HG03378 (cell line): Measurements from ENCODE around the gene ATXN1.
A peak's percentile ranks its signal among the peaks of the same experiment; 100 is the strongest.

Experiments used
- ATAC-seq: cut with Tn5 transposase; IDR thresholded peaks from one replicate; pipeline ENCODE4 v1.9.1; 2021; ENCODE audit warnings: mild to moderate bottlenecking, moderate library complexity; ENCODE audit not compliant: unreplicated experiment

ATXN1 gene

DNA sequence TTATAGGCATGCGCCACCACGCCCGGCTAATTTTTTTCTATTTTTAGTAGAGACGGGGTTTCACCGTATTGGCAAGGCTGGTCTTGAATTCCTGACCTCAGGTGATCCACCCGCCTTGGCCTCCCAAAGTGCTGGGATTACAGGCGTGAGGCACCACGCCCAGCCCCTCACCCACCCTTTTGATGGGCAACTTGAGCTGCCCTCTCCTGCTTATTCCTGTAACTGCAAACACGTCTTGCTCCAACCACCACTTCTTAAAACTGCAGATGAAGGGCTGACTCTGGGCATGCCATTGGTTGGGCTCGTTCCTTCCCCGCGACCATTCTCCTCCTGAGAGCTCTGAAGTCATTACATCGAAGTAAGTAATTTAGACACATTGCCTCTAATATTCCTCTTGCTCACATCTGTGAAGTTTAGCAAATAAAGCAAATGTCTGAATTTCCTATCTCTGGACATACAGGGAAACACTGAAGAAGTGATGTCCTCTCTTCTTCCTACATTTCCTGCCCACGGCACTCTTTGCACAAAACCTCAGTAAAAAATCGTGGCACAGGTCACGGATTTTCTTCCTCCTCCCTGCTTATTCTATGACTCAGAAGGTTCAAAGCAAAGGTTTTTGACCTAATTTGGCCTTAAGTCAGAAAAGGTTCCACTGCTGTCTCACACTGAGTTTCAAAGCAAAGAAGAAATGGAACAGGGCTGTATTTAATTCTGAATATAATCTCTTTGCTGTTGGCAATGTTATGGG lies 405.4 kb downstream of the ATXN1 start:
- no peak for ATAC-seq

GRCh38 chr6:16355238-16355637 lies 406.0 kb downstream of the ATXN1 start:
- no peak for ATAC-seq

DNA sequence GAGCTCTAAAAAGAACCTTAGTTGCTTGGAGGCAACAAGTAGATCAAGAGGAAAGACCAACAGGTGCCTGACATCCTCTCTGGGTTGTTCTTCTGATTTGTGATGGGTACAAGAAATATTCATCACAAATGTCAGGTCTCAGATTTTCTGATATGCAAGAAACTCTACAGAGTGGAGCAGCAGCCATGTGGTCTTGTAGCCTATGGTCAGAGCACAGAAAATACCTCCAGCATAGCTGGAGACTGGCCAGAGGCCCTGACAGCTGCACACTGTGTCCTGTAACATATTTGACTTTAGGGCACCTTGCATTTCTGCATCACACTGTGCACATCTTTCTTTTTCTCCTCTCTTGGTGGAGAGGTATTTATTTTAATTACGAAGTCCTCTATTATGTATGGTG lies 406.6 kb downstream of the ATXN1 start:
- no peak for ATAC-seq

DNA sequence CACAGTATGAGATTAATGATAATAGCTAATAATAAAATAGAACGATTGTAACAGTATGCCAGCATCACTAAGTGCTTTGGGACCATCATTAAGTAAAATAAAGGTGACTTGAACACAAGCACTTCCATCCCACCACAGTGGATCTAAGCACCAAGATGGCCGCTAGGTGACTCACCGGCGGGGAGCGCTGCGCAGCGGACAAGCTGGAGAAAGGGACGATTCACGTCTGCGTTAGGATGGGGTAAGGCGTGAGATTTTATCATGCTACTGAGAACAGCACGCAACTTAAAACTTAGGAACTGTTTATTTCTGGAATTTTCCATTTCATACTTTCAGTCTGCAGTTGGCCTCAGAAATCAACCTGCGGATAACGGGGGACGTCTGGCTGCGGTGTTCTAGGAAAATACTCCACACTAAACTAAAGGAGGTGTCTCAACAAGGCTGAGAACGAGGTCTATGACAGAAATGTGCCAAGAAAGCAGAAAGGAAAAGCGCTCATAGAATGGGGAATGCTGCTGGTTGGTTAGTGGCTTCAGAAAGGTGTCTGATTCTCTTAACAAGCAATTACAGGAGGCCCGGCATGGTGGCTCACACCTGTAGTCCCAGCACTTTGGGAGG lies 408.3 kb downstream of the ATXN1 start:
- ATAC-seq = no peak

DNA sequence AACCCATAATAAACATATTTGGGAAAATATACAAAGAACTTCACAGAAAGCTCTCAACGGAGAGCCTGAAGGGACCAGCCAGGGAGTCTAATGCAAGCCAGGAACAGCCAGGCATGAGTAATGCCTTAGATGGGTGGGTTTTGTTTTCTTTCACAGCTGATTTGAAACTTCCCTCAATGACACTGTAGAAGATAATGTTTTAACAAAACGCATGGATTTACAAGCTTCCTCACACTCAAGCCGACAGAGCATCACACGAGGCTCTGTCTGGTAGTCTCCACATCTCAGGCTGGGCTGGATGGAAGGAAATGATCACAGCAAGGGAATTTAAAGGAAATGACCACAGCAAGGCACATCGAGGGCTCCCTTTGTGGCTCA lies 409.0 kb downstream of the ATXN1 start:
- ATAC-seq = no peak

DNA sequence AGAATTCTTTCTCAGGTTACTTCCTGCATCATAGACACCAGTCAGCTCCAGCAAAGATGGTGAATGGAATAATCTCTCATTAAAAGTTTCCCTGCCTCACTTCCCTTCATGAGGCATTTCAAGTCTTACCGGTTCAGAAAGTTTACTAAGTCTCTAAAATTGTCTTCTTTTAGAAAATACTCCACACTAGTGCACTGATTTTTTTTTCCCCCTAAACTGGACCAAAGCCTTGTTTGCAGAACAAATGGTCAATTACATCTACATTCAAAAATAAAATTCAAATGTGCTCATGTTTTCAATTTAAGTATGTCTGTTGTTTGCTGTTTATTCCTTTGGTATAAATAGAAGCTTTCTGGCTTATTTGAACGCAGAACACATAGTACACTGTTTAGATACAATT lies 411.7 kb downstream of the ATXN1 start:
- ATAC-seq = no peak

DNA sequence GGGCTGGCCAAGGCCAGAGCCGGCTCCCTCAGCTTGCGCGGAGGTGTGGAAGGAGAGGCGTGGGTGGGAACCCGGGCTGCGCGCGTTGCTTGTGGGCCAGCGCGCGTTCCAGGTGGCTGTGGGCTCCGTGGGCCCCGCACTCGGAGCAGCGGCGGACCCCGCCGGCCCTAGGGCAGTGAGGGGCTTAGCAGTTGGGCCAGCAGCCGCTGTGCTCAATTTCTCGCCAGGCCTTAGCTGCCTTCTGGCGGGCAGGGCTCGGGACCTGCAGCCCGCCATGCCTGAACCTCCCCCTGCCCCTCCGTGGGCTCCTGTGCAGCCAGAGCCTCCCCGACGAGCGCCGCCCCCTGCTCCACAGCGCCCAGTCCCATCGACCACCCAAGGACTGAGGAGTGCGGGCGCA lies 414.4 kb downstream of the ATXN1 start:
- no peak for ATAC-seq

DNA sequence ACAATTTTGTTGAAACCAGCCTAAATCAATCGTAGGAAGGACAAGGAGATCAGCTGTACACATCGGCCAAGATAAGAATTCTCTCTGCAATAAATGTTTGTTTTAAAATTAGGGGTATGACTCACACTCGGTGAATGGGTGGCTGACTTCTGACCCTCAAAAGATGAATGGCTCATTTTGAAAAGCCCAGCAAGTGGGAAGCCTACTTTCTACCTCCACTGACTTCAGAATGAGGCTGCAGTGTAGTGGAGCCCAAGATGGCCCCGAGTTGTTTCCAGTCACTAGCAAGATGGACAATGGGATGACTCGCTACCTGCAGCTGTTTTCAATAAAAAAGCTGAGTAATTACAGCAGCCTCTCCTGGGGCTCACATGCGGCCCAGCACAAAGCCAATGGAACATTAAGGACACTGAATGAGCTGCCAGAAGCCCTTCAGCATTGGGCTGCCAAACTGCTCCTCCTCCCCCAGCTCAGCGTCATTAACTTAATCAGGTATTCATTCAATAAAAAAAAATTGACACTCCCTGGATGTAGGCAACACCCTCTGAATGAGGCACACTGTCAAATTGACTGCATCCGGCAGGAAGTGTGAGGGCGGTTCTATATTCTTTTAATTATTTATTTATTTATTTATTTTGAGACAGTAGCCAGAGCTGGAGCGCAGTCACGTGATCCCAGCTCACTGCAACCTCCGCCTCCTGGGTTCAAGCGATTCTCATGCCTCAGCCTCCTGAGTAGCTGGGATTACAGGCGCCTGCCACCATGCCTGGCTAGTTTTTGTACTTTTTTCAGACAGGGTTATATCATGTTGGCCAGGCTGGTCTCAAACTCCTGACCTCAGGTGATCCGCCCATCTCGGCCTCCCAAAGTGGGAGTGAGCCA lies 415.6 kb downstream of the ATXN1 start:
- no peak for ATAC-seq

DNA sequence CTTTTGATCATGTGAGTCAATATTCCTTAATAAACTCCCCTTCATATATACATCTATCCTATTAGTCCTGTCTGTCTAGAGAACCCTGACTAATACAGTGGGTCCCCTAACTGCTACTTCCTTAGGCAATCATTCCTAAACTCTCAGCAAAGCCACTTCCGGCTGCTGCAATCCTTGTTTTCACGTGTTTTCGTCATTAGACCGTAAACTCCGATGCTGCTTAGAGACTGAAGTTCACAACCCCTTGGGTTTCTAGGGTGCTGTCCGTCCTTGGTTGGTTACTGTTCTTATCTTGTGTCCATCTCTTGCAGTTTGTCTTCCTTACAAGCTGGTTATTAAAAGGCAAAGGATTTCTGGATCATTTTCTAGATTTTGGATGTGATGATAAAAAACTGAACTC lies 416.5 kb downstream of the ATXN1 start:
- ATAC-seq = no peak

DNA sequence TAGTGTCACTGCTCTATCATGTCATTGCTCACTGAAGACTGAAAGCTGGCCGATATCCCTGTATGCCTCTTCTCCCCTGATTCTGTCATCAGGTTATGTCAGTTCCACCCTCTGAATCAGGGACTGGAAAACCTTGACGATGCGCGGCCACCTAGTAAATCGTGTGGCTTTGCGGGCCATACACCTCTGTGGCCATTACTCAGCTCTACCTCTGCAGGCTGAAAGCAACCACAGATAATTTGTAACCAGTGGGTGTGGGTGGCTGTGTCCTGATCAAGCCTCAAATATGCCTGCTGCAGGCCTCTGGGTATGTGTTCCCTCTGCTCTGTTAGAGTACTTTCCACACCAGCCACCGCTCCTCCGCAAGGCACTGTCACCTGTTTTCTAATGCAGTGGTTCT lies 417.7 kb downstream of the ATXN1 start:
- no peak for ATAC-seq

DNA sequence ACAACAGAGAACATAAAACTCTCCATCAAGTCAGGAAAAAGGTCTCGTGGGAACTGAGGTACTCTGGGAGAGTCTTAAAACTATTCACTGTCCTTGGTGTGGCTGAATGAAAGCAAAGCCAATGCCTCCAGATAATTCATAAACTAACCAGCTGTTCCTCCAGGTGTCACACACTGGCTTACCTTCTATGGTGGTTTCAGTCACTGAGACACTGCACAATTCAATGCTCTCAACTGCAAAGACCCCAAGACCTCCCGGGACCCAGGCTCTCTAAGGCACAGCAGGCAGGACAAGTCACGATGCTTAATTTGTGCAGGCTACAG lies 422.0 kb downstream of the ATXN1 start:
- no peak for ATAC-seq

GRCh38 chr6:16338577-16339264 lies 422.5 kb downstream of the ATXN1 start:
- no peak for ATAC-seq

DNA sequence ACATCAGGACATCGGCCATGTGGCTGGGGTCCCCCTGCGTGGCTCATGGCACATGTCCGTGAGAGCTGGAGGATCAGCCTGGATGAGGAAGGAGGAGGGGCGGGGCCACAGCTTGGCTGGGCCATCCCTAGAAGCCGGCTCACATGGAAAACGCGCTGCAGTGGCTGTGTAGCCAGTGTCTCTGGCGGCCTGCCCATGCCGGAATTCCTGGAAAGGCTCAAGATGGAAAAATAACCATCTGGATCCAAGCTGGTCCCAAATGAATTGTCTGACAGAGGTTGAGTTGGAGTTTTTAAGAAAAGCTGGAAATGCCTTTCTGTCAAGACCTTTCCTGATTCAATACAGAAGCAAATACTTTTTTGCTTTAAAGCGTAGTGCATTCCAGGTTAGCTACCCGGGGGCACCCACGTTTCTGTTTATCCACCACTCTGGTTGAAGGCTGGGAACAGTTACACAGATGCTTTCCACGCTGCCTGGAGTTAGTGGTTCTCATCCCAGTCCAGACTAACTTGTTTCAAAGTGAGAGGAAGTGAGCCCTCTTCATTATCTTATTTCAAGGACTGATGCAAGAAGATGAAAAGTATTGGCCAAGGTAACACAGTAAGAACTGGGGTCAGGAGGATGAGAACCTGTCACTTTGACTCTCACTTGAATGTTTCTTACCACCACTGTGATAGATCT lies 423.8 kb downstream of the ATXN1 start:
- ATAC-seq = no peak

DNA sequence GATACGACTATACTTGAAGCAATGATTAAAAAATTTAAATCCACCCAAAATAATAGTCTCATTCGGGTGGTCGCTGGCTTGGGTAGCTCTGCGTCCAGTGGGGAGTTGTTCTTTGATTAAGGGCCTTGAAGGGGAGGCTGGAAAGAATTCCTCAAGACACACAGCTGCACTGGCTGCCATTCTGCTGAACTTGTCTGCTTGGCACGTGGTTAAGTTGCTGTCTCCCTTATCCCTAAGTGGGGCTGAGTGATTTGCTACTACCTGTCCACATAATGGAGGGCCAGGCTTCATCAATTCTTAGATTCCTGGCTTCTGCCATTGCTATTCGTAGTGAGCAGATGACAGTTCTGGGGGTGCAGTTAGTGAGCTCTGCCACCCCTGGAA lies 424.4 kb downstream of the ATXN1 start:
- no peak for ATAC-seq

GRCh38 chr6:16336056-16336818 lies 425.0 kb downstream of the ATXN1 start:
- no peak for ATAC-seq

DNA sequence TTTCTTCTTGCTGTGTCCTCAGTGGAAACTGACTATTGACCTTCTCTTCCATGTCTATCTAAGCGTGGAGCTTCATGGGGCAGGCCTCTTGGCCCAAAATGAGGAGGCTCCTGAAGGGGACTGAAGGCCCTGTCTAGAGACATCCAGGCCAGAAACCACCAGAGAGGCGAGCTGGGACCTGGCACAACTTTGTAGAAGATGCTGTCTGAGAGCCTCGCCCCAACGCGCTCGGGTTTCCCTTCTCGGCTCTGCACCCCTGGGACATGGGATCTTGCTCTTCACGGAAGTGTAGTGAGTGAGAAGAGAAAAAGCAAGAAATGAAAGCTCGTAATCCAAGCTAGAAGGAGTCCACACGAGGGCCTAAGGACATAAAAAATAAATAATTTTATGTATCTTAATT lies 426.1 kb downstream of the ATXN1 start:
- ATAC-seq = no peak

DNA sequence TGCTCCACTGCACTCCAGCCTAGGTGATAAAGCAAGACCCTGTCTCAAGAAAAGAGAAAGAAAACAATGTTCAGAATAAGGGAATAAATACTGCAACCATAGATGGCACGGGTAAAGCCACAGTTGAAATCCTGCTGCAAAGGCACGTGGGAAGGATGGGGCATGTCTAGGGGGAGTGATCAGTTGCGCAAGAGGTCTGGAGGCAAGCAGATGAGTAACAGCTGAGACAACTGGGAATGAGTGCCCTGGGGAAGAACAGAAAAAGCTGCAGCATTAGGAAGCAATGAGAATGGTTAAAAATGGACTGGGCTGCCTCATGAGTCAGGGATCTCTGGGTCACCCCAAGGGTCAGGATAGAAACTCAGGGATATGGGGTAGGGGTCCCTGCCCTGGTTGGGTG lies 426.6 kb downstream of the ATXN1 start:
- ATAC-seq = no peak

- ATAC-seq = no peak
Measured at GRCh38 chr6:16333580-16333979, 427.7 kb downstream of the ATXN1 start.

DNA sequence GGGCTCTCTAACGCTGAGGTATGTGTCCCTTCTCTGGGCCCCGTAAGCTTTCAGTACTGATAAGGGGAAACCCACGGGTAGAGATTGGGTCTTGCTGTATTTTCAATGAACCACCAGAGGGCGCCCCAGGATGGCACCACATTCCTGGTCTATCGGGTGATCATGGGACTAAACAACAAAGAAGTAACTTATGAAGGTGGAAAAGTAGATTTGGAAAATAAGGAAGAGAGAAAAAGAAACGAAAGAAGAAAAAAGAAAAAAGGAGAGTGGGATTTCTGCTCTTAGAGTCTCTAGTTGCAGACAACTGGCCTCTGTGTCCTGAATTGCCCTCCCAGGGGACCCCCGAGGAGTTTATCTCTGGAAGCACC lies 429.1 kb downstream of the ATXN1 start:
- peak; percentile 80 for ATAC-seq
